GM12801 (cell line): ENCODE results near the gene APOA1.

ENCODE experiments used
- TF ChIP-seq, protein P1 (sequence below): IDR thresholded peaks from one replicate; pipeline ENCODE4 v1.5.1; 2011; ENCODE audit warnings: control low read depth; ENCODE audit not compliant: insufficient read length; ENCODE audit errors: extremely low read depth

Gene APOA1

DNA sequence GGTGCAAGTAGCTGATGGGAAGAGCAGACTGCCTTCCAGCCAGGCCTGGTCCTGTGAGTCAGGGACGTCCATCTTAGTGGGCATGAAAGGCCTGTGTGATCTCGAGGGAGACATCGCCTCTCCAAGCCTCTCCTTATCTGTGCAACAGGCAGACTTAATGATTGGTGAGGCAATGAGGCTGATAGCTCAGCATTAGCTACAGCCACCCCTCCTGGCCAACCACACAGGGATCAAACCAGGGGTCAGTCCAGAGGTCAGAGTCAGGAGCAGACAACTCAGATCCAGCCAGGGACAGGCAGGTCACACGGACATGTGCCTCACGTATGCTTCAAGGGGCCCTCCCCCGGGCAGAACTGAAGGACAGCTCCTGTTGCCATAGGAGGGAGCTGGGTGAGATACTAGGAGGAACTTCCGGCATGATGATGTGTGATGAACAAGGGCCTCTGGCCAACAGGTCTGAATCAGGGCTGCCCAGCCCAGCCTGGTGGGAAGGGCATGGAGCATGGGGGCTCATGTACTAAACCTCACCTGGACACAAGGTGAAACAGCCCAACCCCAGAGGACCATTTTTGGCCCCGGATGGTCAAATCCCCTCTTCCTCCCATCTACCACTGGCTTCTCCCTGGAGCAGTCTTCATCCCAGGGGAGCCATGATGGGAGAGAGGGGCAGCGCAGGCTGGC lies 10.5 kb downstream of the APOA1 start:
- TF ChIP-seq, protein P1, sequence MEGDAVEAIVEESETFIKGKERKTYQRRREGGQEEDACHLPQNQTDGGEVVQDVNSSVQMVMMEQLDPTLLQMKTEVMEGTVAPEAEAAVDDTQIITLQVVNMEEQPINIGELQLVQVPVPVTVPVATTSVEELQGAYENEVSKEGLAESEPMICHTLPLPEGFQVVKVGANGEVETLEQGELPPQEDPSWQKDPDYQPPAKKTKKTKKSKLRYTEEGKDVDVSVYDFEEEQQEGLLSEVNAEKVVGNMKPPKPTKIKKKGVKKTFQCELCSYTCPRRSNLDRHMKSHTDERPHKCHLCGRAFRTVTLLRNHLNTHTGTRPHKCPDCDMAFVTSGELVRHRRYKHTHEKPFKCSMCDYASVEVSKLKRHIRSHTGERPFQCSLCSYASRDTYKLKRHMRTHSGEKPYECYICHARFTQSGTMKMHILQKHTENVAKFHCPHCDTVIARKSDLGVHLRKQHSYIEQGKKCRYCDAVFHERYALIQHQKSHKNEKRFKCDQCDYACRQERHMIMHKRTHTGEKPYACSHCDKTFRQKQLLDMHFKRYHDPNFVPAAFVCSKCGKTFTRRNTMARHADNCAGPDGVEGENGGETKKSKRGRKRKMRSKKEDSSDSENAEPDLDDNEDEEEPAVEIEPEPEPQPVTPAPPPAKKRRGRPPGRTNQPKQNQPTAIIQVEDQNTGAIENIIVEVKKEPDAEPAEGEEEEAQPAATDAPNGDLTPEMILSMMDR = no peak

GRCh38 chr11:116825854-116826750 lies 11.3 kb downstream of the APOA1 start:
- TF ChIP-seq, protein P1 = no peak

GRCh38 chr11:116825434-116825833 lies 12.0 kb downstream of the APOA1 start:
- TF ChIP-seq, protein P1 = no peak

DNA sequence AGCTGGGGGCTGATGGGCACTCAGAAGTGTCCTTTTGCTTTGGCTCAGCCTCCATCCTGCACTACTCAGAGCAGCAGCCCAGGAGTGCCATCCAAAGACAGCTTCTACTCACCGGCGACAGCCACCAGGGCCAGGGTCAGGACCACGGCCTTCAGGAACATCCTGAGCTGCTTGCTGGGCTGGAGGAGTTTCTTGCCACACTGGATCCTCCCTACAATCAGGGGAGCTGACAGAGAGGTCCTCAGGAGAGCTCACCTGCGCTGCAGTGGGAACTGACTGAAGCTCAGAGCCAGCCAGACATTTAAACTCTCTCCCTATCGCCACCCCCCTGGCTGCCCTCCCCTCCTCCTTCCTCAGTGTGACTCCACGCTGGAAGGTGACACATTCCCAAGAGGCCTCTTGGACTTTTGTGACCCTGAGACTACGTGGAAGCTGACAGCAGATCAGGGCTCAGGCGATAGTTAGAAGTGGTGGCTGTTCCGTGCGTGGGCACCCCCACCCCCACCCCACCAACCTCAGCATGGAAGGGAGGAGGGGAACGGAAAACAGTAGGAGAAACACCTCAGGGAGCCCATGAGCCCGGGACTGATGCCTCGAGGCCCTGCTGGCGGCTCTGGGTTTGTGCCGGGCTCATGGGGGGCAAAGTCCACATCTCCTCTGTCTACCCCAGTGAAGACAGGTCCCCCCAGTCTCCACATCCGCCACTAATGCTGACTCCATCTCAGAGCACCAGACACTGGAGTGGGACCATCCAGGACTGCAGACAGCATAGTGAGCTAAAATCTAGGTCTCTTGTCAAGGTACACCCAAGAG lies 14.2 kb downstream of the APOA1 start, which contains the start of gene APOA4:
TSS of gene APOA4 (minus strand) at position 274 of the 813 bp plus-strand sequence. CDS start at position 161, 113 bp downstream.
- TF ChIP-seq, protein P1 = no peak

- TF ChIP-seq, protein P1 = no peak
Observed at GRCh38 chr11:116822575-116822974, 14.8 kb downstream of the APOA1 start.

DNA sequence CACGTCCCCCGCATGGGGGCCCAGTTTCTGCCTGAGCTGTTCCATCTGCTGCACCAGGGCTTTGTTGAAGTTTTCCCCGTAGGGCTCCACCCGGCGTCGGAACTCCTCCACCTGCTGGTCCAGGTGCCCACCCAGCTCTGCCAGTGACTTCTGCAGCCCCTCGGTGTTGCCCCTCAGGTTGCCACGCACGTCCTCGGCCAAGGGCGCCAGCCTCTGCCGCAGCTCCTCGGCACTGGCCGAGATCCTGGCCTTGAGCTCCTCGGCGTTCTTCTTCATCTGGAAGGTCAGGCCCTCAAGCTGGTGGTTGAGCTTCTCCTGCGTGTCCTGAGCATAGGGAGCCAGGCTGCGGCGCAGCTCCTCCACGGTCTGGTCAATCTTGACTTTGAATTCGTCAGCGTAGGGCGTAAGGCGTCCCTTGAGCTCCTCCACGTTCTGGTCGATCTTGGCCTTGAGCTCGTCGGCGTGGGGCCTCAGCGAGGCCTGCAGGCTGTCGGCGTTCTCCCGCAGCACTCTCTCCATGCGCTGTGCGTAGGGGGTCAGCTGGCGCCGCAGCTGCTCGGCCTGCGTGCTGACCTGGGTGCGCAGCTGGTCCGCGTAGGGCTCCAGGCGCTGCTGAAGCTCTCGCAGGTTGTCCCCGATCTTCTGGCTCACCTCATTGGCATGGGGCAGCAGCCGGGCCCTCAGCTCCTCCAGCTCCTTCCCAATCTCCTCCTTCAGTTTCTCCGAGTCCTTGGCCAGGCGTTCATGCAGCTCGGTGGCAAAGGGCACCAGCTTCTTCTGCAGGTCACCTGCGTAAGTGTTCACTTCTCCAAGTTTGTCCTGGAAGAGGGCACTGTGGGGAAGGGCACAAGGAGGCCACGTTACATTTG lies 16.1 kb downstream of the APOA1 start:
- TF ChIP-seq, protein P1 = no peak
